ENCODE results near the gene RPS6KA5.

DNA sequence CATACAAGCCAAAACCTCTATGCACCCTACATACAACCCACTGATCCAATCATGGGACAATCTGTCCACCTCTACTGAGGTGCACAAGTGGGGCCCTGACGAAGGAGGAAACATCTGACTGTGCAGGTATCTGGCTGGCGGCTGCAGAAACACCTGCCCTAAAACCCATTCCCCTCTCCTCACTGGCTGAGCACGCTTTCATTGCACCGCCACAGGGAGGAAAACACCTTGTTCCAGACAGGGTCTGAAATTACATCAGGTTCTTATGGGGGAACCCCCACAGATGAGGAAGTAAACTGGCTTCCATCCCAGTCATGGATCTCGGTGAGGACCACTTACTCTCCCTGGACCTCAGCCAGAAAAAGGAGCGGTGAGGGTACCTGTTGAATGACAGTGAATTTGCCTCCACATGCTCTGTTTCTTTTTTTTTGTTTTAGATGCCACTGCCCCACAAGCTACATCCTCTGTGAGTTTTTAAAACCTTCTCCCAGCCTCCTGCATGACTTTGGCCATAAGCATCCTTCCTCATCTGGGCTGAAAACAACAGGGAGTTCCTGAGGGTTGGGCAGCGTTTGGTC lies 29.6 kb upstream of the RPS6KA5 start:
- TF ChIP-seq, protein P1, sequence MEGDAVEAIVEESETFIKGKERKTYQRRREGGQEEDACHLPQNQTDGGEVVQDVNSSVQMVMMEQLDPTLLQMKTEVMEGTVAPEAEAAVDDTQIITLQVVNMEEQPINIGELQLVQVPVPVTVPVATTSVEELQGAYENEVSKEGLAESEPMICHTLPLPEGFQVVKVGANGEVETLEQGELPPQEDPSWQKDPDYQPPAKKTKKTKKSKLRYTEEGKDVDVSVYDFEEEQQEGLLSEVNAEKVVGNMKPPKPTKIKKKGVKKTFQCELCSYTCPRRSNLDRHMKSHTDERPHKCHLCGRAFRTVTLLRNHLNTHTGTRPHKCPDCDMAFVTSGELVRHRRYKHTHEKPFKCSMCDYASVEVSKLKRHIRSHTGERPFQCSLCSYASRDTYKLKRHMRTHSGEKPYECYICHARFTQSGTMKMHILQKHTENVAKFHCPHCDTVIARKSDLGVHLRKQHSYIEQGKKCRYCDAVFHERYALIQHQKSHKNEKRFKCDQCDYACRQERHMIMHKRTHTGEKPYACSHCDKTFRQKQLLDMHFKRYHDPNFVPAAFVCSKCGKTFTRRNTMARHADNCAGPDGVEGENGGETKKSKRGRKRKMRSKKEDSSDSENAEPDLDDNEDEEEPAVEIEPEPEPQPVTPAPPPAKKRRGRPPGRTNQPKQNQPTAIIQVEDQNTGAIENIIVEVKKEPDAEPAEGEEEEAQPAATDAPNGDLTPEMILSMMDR (IDR thresholded peaks at IDR 0.05 in 4 of 5, conservative IDR thresholded peaks at IDR 0.05 in 1 of 5): no peak
- TF ChIP-seq POLR2A (IDR thresholded peaks at IDR 0.05): no peak

Measured in gastrocnemius medialis (tissue), 4 donors.